WERI-Rb-1 (cell line): ENCODE results near the gene TNRC6B.
A peak's percentile ranks its signal among the peaks of the same experiment; 100 is the strongest.

ENCODE experiments used
- DNase-seq: peaks from one replicate; pipeline ENCODE4 v3.0.0-alpha.2; 2020
- H3K27ac ChIP-seq: fragments of 250-450 bp; sonication (Bioruptor Pico); 2 replicates; pipeline ENCODE4 v1.5.1; 2020; ENCODE audit warnings: mild to moderate bottlenecking, moderate library complexity
- H3K27me3 ChIP-seq: fragments of 250-450 bp; sonication (Bioruptor Pico); 2 replicates; pipeline ENCODE4 v1.5.1; 2021; ENCODE audit warnings: mild to moderate bottlenecking, low read depth, moderate library complexity; ENCODE audit not compliant: insufficient read depth, severe bottlenecking
- H3K36me3 ChIP-seq: fragments of 250-450 bp; sonication (Bioruptor Pico); 2 replicates; pipeline ENCODE4 v1.5.1; 2020; ENCODE audit warnings: mild to moderate bottlenecking, moderate library complexity
- H3K4me3 ChIP-seq: 2 replicates; pipeline ENCODE4 v1.5.1; 2011; ENCODE audit warnings: low read depth, mild to moderate bottlenecking, control low read depth, low read length
- H3K9me3 ChIP-seq: fragments of 250-450 bp; sonication (Bioruptor Pico); 2 replicates; pipeline ENCODE4 v1.5.1; 2021; ENCODE audit warnings: mild to moderate bottlenecking, moderate library complexity; ENCODE audit not compliant: severe bottlenecking
- TF ChIP-seq, protein P1 (sequence below): IDR thresholded peaks from 2 replicates; pipeline ENCODE4 v1.5.1; 2011; ENCODE audit warnings: low read depth, mild to moderate bottlenecking, control low read depth, inconsistent platforms, low read length

TNRC6B gene

DNA sequence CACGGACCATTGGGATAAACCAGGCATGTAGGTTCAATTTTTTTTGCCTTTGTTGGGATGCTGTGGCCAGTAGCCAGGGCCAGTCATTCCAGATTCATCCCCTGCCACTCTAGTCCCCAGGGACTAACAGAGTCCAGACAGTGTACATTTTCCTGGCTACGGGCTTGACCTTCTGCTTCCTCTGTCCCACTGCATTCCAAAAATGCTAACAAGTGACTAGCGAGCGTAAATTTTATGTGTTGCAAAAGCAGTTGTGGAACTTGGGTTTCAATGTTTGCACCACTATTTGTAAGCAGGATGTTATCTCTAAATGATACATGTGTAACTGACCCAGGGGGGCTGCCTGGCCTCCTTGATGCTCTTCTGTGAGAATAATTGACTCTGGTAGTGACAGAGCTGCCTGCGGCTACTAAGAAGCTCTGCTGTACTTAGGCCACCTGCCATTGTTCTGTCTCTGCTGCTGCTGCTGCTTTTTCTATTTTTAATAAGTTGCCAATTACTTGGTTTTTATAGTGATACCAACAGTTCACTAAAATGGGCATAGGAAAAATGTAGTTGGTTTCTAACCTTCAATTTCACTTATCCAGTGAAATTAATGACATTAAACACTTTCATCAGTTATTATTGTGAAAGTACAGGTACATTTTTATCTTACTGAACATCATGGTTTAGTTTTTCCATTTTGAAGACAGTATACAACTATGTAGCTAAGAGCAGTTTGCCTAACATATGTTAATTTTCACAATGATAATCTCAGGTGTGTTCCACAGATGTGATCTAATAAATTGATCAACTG lies 26.8 kb downstream of the TNRC6B start:
- TF ChIP-seq, protein P1, sequence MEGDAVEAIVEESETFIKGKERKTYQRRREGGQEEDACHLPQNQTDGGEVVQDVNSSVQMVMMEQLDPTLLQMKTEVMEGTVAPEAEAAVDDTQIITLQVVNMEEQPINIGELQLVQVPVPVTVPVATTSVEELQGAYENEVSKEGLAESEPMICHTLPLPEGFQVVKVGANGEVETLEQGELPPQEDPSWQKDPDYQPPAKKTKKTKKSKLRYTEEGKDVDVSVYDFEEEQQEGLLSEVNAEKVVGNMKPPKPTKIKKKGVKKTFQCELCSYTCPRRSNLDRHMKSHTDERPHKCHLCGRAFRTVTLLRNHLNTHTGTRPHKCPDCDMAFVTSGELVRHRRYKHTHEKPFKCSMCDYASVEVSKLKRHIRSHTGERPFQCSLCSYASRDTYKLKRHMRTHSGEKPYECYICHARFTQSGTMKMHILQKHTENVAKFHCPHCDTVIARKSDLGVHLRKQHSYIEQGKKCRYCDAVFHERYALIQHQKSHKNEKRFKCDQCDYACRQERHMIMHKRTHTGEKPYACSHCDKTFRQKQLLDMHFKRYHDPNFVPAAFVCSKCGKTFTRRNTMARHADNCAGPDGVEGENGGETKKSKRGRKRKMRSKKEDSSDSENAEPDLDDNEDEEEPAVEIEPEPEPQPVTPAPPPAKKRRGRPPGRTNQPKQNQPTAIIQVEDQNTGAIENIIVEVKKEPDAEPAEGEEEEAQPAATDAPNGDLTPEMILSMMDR: no peak
- Histone ChIP-seq H3K27ac (no peak overlapping the region), H3K36me3 (no peaks in the 10 kb centered on the region), H3K27me3 (no peaks in the 10 kb centered on the region), H3K4me3 (no peak overlapping the region), H3K9me3 (no peaks in the 10 kb centered on the region)
- DNase-seq: peak; percentile 8

DNA sequence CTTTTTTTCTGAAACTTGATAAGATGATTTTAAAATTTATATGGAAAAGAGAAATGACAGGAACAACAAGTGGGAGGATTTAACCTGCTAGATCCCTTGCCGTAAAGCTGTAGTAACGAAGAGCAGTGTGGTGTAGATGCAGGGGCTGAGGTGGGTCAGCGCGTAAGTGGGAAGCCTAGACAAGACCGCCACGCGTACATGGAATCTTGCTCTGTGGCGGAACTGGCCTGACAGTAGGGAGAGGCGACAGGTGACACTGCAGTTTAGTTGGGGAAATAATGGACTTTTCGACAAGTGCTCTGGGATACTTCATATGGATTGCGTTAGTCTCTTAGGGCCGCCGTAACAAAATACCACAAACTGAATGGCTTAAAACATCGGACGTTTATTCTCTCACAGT lies 28.8 kb downstream of the TNRC6B start:
- TF ChIP-seq, protein P1: no peak
- Histone ChIP-seq H3K27ac (no peak overlapping the region), H3K9me3 (no peaks in the 10 kb centered on the region), H3K27me3 (no peaks in the 10 kb centered on the region), H3K4me3 (no peak overlapping the region), H3K36me3 (no peaks in the 10 kb centered on the region)
- no peak for DNase-seq

DNA sequence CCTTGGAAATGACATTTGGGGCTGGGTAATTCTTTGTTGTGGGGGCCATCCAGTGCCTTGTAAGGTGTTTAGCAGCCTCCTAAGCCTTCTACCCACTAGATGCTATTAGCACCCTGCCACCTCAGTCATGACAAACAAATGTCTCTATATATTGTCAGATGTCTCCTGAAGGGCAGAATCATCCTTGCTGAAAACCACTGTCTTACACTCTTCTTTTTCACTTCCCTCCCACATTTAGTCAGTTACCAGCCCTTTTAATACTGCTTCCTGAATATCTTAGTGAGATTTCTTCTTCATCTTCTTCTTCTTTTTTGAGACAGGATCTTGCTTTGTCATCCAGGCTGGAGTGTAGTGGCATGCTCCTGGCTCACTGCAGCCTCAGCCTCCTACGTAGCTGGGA lies 33.1 kb downstream of the TNRC6B start:
- Histone ChIP-seq H3K9me3 (no peaks in the 10 kb centered on the region), H3K36me3 (no peaks in the 10 kb centered on the region), H3K27me3 (no peaks in the 10 kb centered on the region), H3K27ac (no peak overlapping the region), H3K4me3 (no peak overlapping the region)
- DNase-seq: no peak
- TF ChIP-seq, protein P1: no peak

DNA sequence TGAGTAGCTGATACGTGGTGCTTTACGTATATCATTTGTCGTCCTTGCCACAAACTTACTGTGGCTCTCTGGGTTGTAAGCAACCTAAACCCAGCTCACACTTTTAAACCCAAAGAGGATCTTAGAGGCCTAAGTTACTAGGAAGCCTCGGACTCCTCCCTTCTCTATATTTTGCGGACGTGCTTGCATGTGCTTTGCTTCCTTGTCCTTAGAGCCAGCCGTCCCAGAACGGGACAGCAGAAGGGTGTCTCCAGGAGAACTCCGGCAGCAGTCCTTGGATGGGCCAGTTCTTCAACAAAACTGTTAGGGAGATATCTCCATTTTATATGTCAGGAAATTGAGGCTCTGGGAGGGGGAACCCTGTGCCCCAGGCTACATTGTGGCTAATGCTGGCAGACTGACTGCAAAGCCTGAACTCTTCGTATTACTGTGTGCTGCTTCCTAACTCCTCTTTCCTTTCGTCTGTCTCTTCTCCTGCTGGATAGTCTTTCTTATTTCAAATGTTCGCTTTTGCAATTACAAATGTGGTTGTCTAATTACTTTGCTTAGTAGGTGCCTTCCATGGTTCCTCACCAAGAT lies 33.8 kb downstream of the TNRC6B start:
- no peak for DNase-seq
- TF ChIP-seq, protein P1: no peak

DNA sequence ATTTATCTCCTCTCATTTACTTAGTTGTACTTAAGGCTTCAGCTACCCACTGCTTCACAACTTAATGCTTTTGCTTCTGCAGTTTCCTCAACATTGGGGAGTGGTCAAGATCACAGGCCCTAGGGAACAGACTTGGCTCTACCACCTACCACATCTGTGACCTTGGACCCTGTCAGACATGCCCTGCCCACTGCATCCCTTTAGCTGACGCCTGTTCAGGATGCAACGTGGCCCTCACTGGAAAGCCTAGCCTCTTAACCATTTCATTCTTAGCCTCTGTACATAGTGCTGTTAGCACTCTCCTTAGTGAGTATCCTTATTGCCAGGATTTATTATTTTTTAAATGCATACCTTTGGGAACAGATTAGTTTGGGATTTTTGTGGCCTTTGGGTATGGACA lies 34.4 kb downstream of the TNRC6B start:
- Histone ChIP-seq H3K4me3 (no peak overlapping the region), H3K27me3 (no peaks in the 10 kb centered on the region), H3K27ac (no peak overlapping the region), H3K9me3 (no peaks in the 10 kb centered on the region), H3K36me3 (no peaks in the 10 kb centered on the region)
- TF ChIP-seq, protein P1: no peak
- no peak for DNase-seq

More for the DNA sequence above, 33.8 kb downstream of the TNRC6B start:
- H3K9me3 ChIP-seq: no peaks in the 10 kb centered on the region
- H3K27ac ChIP-seq: no peak overlapping the region
- no peaks in the 10 kb centered on the region for H3K27me3 ChIP-seq
- H3K36me3 ChIP-seq: no peaks in the 10 kb centered on the region
- no peak overlapping the region for H3K4me3 ChIP-seq
